GM21528 (cell line): ENCODE measurements around the gene TMEM59L.

Experiments used
- ATAC-seq: cut with Tn5 transposase; IDR thresholded peaks from one replicate; pipeline ENCODE4 v1.9.1; 2021; ENCODE audit warnings: mild to moderate bottlenecking, moderate library complexity; ENCODE audit not compliant: unreplicated experiment, low FRiP score

The TMEM59L gene

DNA sequence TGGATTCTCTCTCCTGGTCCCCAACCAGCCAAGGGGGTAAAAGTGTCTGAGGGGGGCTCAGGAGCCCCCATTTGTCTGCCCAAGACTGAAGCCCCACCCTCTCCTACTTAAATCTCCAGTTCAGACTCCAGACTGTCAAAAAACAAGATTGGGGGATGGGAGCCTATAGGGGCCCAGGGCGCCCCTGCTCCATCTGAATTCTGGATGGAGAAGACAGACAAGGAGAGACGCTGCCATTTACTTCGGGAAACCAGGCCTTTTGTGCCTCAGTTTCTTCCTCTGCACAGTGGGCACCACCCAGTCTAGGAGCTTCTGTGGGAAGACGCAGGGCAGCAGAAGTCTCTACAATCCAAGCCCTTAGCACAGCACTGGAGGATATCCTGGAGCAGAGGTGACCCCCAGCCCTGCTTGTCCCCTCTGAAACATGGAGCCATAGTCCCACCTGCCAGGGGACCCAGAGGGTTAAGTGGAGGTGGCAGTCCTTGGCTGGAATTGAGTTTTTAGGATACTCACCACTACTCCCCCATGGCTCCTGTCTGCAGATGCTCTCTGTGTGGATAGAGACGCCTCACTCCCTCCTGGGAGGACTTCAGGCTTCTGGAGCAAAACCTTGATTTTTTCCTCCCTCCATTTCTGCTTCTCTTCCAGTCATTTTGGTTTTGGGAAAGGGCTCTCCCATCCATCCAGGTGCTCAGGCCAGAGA is 4.4 kb upstream of the TMEM59L start:
- no peak for ATAC-seq

DNA sequence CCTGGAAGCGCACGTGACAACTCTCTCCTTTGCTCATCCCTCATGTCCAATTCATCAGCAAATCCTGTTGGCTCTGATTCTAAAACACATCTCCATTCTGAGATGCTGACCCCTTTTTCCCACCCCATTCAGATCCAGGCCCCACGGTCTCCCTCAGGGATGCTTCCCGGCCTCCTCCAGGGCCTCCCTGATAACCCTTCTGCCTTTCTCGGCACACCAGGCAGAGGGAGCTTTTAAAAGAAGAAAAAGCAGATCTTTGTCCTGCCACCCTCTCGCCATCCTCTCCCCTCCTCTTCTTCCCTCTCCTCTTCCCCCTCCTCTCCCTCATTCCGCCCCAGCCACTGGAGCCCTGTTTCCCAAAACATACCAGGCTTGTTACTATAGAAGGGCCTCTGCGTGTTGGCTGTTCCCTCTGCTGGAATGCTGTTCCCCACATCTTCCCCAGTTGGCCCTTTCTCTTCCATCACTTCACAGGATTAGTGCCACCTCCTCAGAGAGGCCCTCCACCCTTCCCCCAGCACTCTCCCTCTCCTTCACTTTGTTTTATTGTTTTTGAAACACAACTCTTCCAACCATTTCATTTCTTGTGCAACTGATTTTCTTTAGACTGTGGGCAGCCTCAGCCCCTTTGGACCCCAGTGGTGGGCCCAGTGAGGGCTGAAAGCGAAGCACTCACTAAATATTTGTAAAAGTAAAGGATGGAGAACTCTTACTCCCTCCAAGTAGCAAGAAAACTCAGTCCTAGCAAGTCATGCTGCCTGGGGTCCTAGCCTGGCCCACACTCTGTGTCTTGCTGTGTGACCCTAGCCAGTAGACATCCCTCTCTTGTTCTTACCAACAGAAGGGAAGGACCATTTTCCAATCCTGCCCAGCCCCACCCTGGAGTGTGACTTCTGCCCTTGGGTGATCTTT is 3.6 kb upstream of the TMEM59L start:
- ATAC-seq = no peak

- ATAC-seq = no peak
Measured at GRCh38 chr19:18609717-18610051, 3.0 kb upstream of the TMEM59L start.

- no peak for ATAC-seq
Measured at GRCh38 chr19:18610245-18610555, 2.5 kb upstream of the TMEM59L start.

DNA sequence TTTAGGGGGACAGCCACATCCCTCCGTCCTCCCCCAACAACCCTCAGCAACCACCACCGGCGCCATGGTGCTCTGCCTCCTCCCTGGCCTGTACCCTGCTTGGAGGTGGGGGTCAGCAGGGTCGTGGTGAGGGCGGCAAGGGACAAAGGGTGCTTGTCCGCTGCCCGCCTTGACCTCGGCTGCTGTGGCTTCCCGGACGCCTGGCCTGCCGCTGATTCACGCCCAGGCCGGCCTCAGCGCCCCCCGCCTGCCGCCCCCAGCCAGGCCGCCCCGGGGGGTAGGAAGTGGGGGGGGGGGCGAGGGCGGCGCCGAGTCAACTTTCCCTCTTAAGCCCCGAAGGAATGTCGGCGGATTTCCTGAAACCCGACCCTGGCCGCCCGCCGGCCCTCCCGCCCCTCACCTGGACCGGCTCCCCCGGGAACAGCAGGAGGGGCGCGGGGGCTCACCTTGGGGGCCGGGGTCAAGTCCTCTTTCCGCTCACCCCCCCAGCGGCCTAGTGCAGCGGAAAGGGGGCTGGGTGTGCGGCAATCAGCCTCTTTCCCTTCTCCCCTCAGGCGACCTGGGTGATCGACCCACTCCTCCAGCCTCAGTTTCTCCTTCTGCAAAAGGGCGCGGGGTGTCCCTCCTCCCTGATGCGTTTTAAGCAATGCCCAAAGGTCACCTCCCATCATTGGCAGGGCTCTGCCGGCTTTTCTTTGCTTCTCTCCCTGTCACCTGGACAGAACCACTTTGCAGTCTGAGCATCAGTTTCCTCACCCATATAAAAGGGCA is 1.9 kb upstream of the TMEM59L start:
- no peak for ATAC-seq

GRCh38 chr19:18611327-18612050 is 1.2 kb upstream of the TMEM59L start:
- no peak for ATAC-seq

GRCh38 chr19:18612051-18612771 is 459 bp upstream of the TMEM59L start:
- no peak for ATAC-seq

DNA sequence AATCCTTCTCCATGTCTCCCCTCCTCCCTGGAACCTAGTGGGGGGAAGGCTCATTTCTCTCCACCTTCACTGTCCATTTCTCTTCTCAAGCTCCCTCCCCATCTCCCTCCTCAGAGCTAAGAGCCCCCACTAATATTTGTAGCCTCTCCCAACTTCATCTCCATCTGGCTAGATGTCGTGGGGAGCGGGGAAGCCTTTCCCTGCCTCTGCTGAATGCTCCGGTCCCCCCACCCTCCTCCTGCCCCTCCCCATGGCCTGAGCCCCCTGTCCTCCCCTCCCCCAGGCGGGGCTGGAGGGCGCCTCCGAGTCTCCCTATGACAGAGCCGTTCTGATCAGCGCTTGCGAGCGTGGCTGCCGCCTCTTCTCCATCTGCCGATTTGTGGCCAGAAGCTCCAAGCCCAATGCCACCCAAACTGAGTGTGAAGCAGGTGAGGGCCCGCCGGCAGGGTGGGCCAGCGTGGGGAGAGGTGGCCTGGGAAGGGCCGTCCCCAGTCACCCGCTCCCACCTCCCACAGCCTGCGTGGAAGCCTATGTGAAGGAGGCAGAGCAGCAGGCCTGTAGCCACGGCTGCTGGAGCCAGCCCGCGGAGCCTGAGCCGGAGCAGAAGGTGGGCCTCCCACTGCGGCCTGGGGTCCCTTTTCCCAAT is 1.0 kb downstream of the TMEM59L start:
- ATAC-seq = no peak

GRCh38 chr19:18616023-18616422 is 3.4 kb downstream of the TMEM59L start:
- ATAC-seq = no peak

DNA sequence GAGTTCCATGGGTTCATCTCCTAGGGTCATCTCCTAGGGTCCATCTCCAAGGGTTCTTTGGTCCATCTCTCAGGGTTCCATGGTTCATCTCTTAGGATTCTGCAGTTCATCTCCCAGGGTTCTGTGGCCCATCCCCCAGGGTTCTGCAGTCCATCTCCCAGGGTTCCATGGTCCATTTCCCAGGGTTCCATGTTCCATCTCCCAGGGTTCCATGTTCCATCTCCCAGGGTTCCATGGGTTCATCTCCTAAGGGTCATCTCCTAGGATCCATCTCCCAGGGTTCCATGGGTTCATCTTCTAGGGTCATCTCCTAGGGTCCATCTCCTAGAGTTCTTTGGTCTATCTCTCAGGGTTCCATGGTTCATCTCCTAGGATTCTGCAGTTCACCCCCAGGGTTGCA is 4.9 kb downstream of the TMEM59L start:
- ATAC-seq = no peak

DNA sequence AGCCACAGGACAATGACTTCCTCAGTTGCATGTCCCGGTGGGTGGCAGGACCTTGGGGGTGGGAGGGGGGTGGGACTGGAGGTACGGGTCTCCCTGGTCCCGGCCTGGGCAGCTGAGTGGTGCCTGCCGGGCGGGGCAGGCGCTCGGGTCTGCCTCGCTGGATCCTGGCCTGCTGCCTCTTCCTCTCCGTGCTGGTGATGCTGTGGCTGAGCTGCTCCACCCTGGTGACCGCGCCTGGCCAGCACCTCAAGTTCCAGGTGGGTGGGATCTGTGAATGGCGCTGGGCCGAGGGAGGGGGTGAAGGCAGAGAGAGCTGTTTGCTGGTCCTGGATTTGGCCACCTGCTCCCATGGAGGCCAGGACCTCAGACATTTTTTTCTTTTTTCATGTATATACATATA is 5.6 kb downstream of the TMEM59L start:
- no peak for ATAC-seq

DNA sequence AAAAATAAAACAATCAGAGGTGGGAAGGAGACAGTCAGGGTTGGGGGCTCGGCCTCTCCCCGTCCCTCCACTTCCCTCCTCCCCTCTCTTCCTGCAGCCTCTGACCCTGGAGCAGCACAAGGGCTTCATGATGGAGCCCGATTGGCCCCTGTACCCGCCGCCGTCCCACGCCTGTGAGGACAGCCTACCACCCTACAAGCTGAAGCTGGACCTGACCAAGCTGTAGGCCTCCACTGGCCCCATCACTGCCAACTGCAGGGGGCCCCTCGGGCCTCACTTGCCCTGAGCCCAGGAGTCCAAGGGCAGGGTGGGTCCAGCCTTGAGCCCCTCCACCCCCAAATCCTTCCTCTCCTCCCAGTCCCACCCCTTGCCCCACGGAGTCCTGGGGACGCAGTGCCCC is 7.6 kb downstream of the TMEM59L start:
- ATAC-seq = no peak

- ATAC-seq = no peak
Measured at GRCh38 chr19:18620902-18621301, 8.2 kb downstream of the TMEM59L start.

- no peak for ATAC-seq
Measured at GRCh38 chr19:18626906-18627305, 14.2 kb downstream of the TMEM59L start.

DNA sequence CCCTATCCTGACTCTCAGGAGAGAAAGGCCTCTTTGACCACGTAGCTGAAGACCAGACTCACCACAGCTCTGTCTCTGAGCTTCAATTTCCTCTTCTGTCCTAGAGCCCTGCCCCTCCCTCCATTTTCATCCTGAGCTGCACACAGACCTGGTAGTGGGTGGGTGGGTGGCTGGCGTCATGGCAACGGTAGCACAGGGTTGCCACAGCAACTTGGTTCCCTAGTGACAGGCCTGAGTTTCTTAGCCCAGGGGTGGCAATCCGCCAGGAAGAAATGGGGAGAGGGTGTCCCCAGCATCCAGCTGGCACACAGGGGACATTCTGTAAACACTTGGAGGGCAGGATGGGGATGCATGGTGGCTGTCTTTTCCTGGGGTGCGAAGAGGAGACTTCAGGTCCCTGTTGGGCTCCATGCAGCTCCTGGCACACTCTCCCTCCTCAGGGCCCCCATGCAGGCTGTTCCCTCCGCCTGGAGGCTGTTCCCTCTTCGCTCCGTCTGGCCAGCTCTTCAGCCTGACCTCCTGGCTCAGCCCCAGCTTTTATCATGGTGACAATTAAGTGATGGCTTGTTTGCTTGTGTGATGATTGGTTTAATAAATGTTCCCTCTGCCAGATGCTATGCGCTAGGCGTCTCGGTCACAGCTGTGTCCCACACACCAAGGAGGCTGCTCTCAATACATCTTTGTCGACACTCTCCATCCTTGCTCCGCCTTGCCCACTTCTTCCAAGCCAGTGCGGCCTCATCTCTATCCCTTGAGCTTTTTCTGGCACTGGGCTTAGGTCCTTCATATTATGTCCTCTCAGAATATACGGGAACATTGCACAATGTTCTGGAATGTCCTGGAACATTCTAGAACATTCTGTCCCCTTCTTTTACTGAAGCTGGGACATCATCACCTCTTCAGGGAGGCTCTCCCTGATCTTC is 16.8 kb downstream of the TMEM59L start:
- no peak for ATAC-seq

- ATAC-seq = no peak
Measured at GRCh38 chr19:18633321-18633720, 20.7 kb downstream of the TMEM59L start.

- ATAC-seq = no peak
Measured at GRCh38 chr19:18634612-18635297, 22.1 kb downstream of the TMEM59L start.

DNA sequence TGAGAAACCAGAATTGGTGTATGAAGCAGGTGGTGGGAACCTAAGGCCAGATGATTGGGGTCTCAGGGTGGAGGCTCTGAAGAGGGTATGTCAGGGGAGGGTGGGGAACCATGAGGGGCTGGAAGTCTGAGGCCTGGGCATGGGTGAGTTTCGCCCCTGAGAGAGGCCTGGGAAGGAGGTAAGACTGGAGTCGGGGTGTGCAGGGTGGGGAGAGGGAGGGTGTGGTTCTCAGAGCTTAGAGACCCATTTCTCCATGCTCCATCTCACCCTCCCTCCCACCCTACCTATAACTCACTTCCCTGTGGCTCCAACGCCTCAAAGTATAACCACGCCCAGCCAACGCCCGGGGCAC is 23.1 kb downstream of the TMEM59L start:
- ATAC-seq = peak; percentile 1
